CD8-positive, alpha-beta memory T cell (primary cell): ENCODE measurements around the gene LRRTM2. TPM values are rescaled to one million over a fixed set of nuclear protein-coding genes. Genes with fewer than 3 reads are reported as not detected.

ENCODE experiments used
- CTCF ChIA-PET: fragments of 350-600 bp; sonication (Branson Sonifier 250); formaldehyde crosslinking; loops from one replicate; lab custom pipeline; 2021; ENCODE audit warnings: antibody characterized with exemption; lab: Charles Lee
- POLR2A ChIA-PET: fragments of 350-600 bp; sonication (Branson Sonifier 250); formaldehyde crosslinking; loops from one replicate; lab custom pipeline; 2021; ENCODE audit warnings: antibody characterized with exemption; lab: Charles Lee
- DNase-seq, 5 donors: peaks; one replicate each; pipeline versions ENCODE4 v3.0.0 to v3.0.0-alpha.2; 2020 to 2022; ENCODE audit warnings: mixed read lengths in 1 of 5
- H3K27ac ChIP-seq: one replicate; pipeline ENCODE4 v1.7.0; 2013; ENCODE audit warnings: low read depth, mild to moderate bottlenecking, low read length, moderate library complexity
- H3K27me3 ChIP-seq: 2 replicates; pipeline ENCODE4 v1.7.0; 2013; ENCODE audit warnings: low read length, mild to moderate bottlenecking; ENCODE audit not compliant: insufficient read depth, poor library complexity, severe bottlenecking
- H3K36me3 ChIP-seq: 2 replicates; pipeline ENCODE4 v1.7.0; 2013; ENCODE audit warnings: mild to moderate bottlenecking, low read length, moderate library complexity; ENCODE audit not compliant: insufficient read depth
- H3K4me1 ChIP-seq: 2 replicates; pipeline ENCODE4 v1.7.0; 2013; ENCODE audit warnings: mild to moderate bottlenecking, low read length, moderate library complexity; ENCODE audit not compliant: insufficient read depth
- H3K4me3 ChIP-seq: 2 replicates; pipeline ENCODE4 v1.7.0; 2013; ENCODE audit warnings: mild to moderate bottlenecking, low read length
- H3K9me3 ChIP-seq: 2 replicates; pipeline ENCODE4 v1.7.0; 2013; ENCODE audit warnings: mild to moderate bottlenecking, low read length
- H3K27ac Mint-ChIP-seq, 8 donors: one replicate each; pipeline ENCODE4 v1.8.0; 2020 to 2021; ENCODE audit warnings: mixed read lengths in 8 of 8, mild to moderate bottlenecking in 6 of 8, inconsistent platforms in 3 of 8, moderate library complexity in 3 of 8
- H3K27me3 Mint-ChIP-seq, 2 donors: one replicate each; pipeline ENCODE4 v1.8.0; 2020 to 2021; ENCODE audit warnings: mixed read lengths in 2 of 2, mild to moderate bottlenecking in 1 of 2, moderate library complexity in 1 of 2
- H3K36me3 Mint-ChIP-seq, 3 donors: one replicate each; pipeline ENCODE4 v1.8.0; 2020 to 2021; ENCODE audit warnings: mixed read lengths in 3 of 3, inconsistent platforms in 1 of 3, mild to moderate bottlenecking in 1 of 3
- H3K4me1 Mint-ChIP-seq, 3 donors: one replicate each; pipeline ENCODE4 v1.8.0; 2020 to 2021; ENCODE audit warnings: mixed read lengths in 3 of 3, inconsistent platforms in 1 of 3, mild to moderate bottlenecking in 1 of 3
- H3K4me3 Mint-ChIP-seq, 7 donors: one replicate each; pipeline ENCODE4 v1.8.0; 2020 to 2021; ENCODE audit warnings: mixed read lengths in 7 of 7, mild to moderate bottlenecking in 6 of 7, moderate library complexity in 4 of 7, inconsistent platforms in 2 of 7
- H3K9me3 Mint-ChIP-seq, 5 donors: one replicate each; pipeline ENCODE4 v1.8.0; 2020 to 2022; ENCODE audit warnings: mixed read lengths in 5 of 5, mild to moderate bottlenecking in 3 of 5, moderate library complexity in 2 of 5, inconsistent platforms in 1 of 5
- polyA plus RNA-seq: library from polyadenylated mRNA; unstranded; fragments of 300-500 nt; fragmentation: Illumina TruSeq; gene quantifications from one replicate; pipeline ENCODE4 v1.2.3, GENCODE V29; 2021
- total RNA-seq, 2 experiments: library from RNA; stranded (reverse); gene quantifications; one replicate each; pipeline ENCODE4 v1.2.3, GENCODE V29; 2021

LRRTM2 gene
- total and polyA plus RNA-seq, 3 experiments from 2014 or later = not detected

DNA sequence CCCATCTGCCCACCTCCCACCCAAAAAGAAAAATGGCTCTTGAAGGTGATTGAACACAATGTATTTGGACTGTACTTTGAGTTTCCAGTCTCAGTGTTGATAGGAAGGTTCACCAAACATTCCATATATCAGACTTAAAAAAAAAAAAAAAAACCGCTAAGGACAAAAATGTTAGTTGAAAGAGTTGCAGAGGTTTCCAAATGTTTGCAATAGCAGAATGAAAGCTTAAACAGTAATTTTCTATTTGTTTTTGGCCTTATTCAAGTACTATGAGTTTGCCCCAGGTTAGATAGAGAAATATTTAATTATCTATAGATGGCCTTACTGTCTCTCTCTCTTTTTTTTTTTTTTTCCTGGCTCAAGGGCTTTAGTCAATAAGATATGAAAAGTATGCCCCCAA is 6.1 kb downstream of the LRRTM2 start:
- no peak overlapping the region for H3K27ac Mint-ChIP-seq
- no peak for DNase-seq
- no peaks in the 10 kb centered on the region for H3K4me1 ChIP-seq
- peaks cover 0 to 6% (median 1%) of the 10 kb centered on the region in 3 donors for H3K36me3 Mint-ChIP-seq
- no peak overlapping the region for H3K4me3 ChIP-seq
- CTCF ChIA-PET = no interaction called here
- H3K27ac ChIP-seq = no peak overlapping the region
- H3K4me3 Mint-ChIP-seq = no peak overlapping the region
- peaks cover 0 to 5% (median 3%) of the 10 kb centered on the region in 5 donors for H3K9me3 Mint-ChIP-seq
- H3K9me3 ChIP-seq = no peaks in the 10 kb centered on the region
- H3K27me3 Mint-ChIP-seq = peaks cover 5 to 8% of the 10 kb centered on the region in 2 donors
- peaks cover 0 to 8% (median 7%) of the 10 kb centered on the region in 3 donors for H3K4me1 Mint-ChIP-seq
- no peaks in the 10 kb centered on the region for H3K36me3 ChIP-seq
- no peaks in the 10 kb centered on the region for H3K27me3 ChIP-seq
- POLR2A ChIA-PET = no interaction called here

DNA sequence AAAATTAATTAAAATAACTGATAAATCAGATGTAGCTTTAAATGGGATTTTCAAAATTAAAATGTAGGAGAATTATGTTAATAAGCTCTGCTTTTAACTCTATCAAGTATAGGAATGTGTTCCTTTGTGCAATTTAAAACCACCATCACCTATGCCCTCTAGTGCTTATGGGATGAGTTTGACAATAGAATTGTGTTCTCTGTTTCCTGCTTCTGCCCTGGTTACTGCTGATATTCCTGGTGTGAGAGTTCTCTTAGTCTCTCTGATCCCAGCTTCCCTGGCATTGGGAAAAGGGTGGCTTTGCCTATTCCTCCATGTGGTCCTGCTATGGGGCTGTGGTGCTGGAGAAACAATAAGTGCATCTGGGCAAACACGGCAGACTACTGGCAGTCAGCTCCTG is 8.1 kb downstream of the LRRTM2 start:
- Mint-ChIP-seq H3K4me1 (peaks cover 0 to 7% (median 7%) of the 10 kb centered on the region in 3 donors), H3K27me3 (peaks cover 5 to 7% of the 10 kb centered on the region in 2 donors), H3K9me3 (peaks cover 5 to 18% (median 14%) of the 10 kb centered on the region in 5 donors), H3K36me3 (peaks cover 5 to 26% (median 5%) of the 10 kb centered on the region in 3 donors), H3K4me3 (no peak overlapping the region), H3K27ac (no peak overlapping the region)
- Histone ChIP-seq H3K4me3 (no peak overlapping the region), H3K4me1 (no peaks in the 10 kb centered on the region), H3K27ac (no peak overlapping the region), H3K27me3 (no peaks in the 10 kb centered on the region), H3K9me3 (no peaks in the 10 kb centered on the region), H3K36me3 (no peaks in the 10 kb centered on the region)
- no peak for DNase-seq
- CTCF ChIA-PET = interaction anchor here (1.8 kb wide), 1 partner anchor 110 kb away, joined by 3 read pairs; no protein-coding TSS in a partner anchor
- POLR2A ChIA-PET = no interaction called here

DNA sequence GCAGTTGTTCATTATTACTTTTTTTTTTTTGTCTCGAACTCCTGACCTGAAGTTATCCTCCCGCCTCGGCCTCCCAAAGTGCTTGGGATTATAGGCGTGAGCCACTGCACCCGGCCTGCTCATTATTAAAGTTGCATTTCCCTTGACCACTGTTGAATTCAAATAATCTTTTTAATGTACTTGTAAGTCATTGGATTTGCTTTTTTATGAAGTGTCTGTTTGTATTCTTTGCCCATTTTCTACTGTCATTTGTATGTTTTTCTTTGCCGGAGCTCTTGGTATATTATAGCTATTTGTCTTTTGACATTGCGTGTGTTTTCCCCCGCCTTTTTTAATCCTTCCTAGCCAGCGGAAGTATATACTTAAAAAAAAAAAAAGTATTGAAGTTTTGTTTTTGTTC is 22.0 kb downstream of the LRRTM2 start:
- Mint-ChIP-seq H3K4me3 (peak overlapping the region in 3 of 7 donors; percentile 1 to 43 (median 17)), H3K4me1 (peaks cover 12 to 29% (median 13%) of the 10 kb centered on the region in 3 donors), H3K36me3 (peaks cover 0 to 1% (median 0%) of the 10 kb centered on the region in 3 donors), H3K9me3 (no peaks in the 10 kb centered on the region), H3K27me3 (peaks cover 0 to 3% of the 10 kb centered on the region in 2 donors), H3K27ac (no peak overlapping the region)
- H3K27me3 ChIP-seq = no peaks in the 10 kb centered on the region
- no peaks in the 10 kb centered on the region for H3K9me3 ChIP-seq
- H3K36me3 ChIP-seq = no peaks in the 10 kb centered on the region
- H3K4me3 ChIP-seq = no peak overlapping the region
- H3K4me1 ChIP-seq = no peaks in the 10 kb centered on the region
- no peak overlapping the region for H3K27ac ChIP-seq
- DNase-seq = no peak
- CTCF ChIA-PET = no interaction called here
- POLR2A ChIA-PET = interaction anchor here (0.7 kb wide), 1 partner anchor 196 kb away, joined by 3 read pairs; no protein-coding TSS in a partner anchor

DNA sequence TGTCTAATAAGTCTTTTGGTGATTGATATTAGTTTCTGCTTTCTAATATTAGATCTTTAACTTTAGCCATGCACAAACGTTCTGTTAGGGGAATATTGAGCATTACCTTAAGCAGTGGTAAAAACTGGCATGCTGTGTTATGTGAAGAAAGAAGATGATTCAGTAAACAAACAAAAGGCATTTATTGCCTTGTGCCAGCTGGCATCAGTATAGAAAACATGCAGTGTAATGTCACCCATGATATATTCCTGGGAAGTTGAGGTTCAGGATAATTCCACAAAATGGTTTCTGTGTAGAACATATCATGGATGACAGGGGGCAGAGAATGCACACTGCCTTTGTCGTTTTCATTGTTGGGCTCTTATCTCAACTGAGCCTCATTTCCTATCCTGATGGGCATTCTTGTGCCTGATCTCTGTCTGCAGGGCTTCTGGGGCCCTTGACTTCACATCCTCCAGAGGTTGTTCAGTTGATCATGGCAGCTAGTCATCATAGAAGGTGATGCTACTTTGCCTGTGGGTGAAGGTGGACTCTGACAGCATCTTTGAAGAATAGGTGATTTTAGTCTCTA is 24.2 kb downstream of the LRRTM2 start:
- H3K27me3 ChIP-seq = no peaks in the 10 kb centered on the region
- Mint-ChIP-seq H3K9me3 (no peaks in the 10 kb centered on the region), H3K27ac (no peak overlapping the region), H3K36me3 (peaks cover 0 to 1% (median 0%) of the 10 kb centered on the region in 3 donors), H3K4me1 (peaks cover 12 to 37% (median 16%) of the 10 kb centered on the region in 3 donors), H3K27me3 (peaks cover 0 to 3% of the 10 kb centered on the region in 2 donors), H3K4me3 (no peak overlapping the region)
- H3K4me1 ChIP-seq = no peaks in the 10 kb centered on the region
- H3K9me3 ChIP-seq = no peaks in the 10 kb centered on the region
- DNase-seq = no peak
- H3K4me3 ChIP-seq = no peak overlapping the region
- ChIA-PET CTCF (no interaction called here), POLR2A (no interaction called here)
- no peak overlapping the region for H3K27ac ChIP-seq
- no peaks in the 10 kb centered on the region for H3K36me3 ChIP-seq

DNA sequence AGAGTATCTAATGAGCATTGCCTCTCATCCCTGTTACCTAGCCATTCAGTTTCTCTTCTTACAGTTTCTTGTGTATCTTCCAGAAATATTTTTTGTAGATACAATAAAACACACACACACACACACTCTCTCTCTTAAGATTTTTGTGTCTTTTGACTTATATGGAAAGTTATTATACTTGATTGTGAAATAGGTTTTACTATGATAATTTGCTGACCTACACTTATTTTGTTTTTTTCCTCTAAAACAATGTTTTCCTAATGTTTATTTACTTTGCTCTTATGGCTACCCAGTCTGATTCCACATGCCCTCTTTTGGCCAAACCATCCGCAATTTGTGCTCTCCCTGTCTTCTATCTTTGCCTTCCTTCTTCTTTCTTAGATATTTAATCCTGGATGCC is 25.3 kb downstream of the LRRTM2 start:
- peaks cover 12 to 37% (median 16%) of the 10 kb centered on the region in 3 donors for H3K4me1 Mint-ChIP-seq
- no peaks in the 10 kb centered on the region for H3K4me1 ChIP-seq
- H3K27me3 ChIP-seq = no peaks in the 10 kb centered on the region
- no peak for DNase-seq
- H3K4me3 Mint-ChIP-seq = no peak overlapping the region
- H3K4me3 ChIP-seq = no peak overlapping the region
- POLR2A ChIA-PET = no interaction called here
- H3K9me3 ChIP-seq = no peaks in the 10 kb centered on the region
- H3K27ac Mint-ChIP-seq = no peak overlapping the region
- H3K36me3 Mint-ChIP-seq = peaks cover 0 to 4% (median 1%) of the 10 kb centered on the region in 3 donors
- H3K36me3 ChIP-seq = no peaks in the 10 kb centered on the region
- no peaks in the 10 kb centered on the region for H3K9me3 Mint-ChIP-seq
- H3K27ac ChIP-seq = no peak overlapping the region
- peaks cover 0 to 2% of the 10 kb centered on the region in 2 donors for H3K27me3 Mint-ChIP-seq
- CTCF ChIA-PET = no interaction called here

DNA sequence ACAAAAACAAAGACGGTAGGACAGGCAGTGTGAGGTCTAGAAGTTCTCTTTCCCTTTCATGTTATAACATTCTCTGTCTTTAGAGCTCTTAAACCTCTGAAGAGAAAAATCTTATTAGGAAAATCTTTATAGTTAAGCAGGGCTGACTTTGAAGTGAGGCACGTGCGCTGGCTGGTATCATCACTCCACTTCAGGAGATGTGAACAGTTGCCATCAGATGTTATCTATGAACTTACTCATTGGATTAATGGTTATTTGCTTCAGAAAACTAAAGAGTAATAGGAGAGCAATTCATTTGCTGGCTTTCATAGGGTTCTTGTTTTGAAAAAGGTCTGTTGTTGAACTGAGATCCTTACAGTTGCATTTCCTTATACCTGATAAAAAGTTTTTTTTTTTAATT is 25.7 kb downstream of the LRRTM2 start:
- H3K36me3 Mint-ChIP-seq = peaks cover 0 to 4% (median 0%) of the 10 kb centered on the region in 3 donors
- Histone ChIP-seq H3K9me3 (no peaks in the 10 kb centered on the region), H3K27me3 (no peaks in the 10 kb centered on the region), H3K4me1 (no peaks in the 10 kb centered on the region), H3K4me3 (no peak overlapping the region), H3K36me3 (no peaks in the 10 kb centered on the region), H3K27ac (no peak overlapping the region)
- ChIA-PET CTCF (no interaction called here), POLR2A (no interaction called here)
- no peaks in the 10 kb centered on the region for H3K9me3 Mint-ChIP-seq
- peaks cover 12 to 37% (median 16%) of the 10 kb centered on the region in 3 donors for H3K4me1 Mint-ChIP-seq
- no peak for DNase-seq
- no peak overlapping the region for H3K27ac Mint-ChIP-seq
- peaks cover 0 to 2% of the 10 kb centered on the region in 2 donors for H3K27me3 Mint-ChIP-seq
- no peak overlapping the region for H3K4me3 Mint-ChIP-seq

DNA sequence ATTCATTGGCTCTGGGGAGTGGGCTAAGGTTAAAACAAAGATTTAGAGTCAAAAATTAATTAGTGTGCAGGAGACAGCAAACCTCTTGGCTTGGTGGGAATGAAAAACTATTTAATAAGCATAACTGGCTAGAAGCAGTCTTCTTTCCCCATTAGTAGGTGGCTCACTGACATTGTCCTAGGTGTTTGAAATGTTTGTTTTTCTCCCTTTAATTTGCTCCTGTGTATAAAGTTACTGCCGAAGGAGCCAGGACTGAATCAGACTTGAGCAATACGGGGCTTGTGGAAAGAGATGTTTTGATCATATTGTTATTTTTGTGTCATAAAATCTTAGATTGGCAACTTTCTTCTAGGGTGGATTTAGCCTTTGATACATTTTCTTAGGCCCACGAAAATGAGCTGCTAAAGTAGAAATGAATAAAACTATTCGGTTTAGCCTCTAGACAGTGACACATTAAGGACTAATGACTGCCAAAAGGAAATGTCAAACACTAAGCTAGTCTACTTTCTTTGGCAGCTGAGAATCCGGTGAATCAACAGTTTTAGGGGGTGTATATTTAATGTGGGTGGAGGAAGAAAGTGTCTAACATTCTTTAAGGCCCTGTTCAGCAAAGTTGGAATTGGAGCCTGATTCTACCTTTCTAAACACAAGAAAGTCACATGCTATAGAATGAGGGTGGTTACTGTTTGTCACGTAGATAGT is 30.2 kb downstream of the LRRTM2 start:
- POLR2A ChIA-PET = no interaction called here
- Histone ChIP-seq H3K4me3 (no peak overlapping the region), H3K4me1 (no peaks in the 10 kb centered on the region), H3K27me3 (no peaks in the 10 kb centered on the region), H3K9me3 (no peaks in the 10 kb centered on the region), H3K36me3 (no peaks in the 10 kb centered on the region), H3K27ac (no peak overlapping the region)
- Mint-ChIP-seq H3K36me3 (peaks cover 0 to 4% (median 0%) of the 10 kb centered on the region in 3 donors), H3K9me3 (no peaks in the 10 kb centered on the region), H3K4me3 (no peak overlapping the region), H3K27me3 (peaks cover 0 to 2% of the 10 kb centered on the region in 2 donors), H3K27ac (no peak overlapping the region), H3K4me1 (peaks cover 0 to 22% (median 6%) of the 10 kb centered on the region in 3 donors)
- CTCF ChIA-PET = no interaction called here
- DNase-seq = no peak

DNA sequence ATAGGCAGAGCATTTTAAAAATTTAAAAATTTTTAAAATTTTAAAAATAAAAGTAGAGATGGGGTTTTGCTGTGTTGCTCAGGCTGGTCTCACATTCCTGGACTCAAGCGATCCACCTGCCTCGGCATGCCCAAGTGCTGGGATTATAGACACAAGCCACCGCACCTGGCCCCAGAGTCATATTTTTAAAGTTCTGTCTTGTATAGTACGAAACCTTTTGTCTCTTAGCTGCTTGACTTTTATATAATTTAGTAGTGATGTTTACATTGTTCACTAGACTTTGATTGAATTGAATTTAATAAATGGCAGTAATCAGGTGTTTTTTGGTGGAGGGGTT is 31.0 kb downstream of the LRRTM2 start:
- no peak overlapping the region for H3K27ac Mint-ChIP-seq
- DNase-seq = no peak
- no peaks in the 10 kb centered on the region for H3K36me3 ChIP-seq
- H3K4me1 Mint-ChIP-seq = peaks cover 0 to 16% (median 6%) of the 10 kb centered on the region in 3 donors
- H3K27ac ChIP-seq = no peak overlapping the region
- H3K9me3 ChIP-seq = no peaks in the 10 kb centered on the region
- peaks cover 0 to 2% of the 10 kb centered on the region in 2 donors for H3K27me3 Mint-ChIP-seq
- no peaks in the 10 kb centered on the region for H3K9me3 Mint-ChIP-seq
- no peaks in the 10 kb centered on the region for H3K27me3 ChIP-seq
- POLR2A ChIA-PET = no interaction called here
- CTCF ChIA-PET = no interaction called here
- H3K36me3 Mint-ChIP-seq = peaks cover 0 to 4% (median 0%) of the 10 kb centered on the region in 3 donors
- no peak overlapping the region for H3K4me3 ChIP-seq
- no peak overlapping the region for H3K4me3 Mint-ChIP-seq
- no peaks in the 10 kb centered on the region for H3K4me1 ChIP-seq
